ENCODE data around the gene AP1G2. TPM values are rescaled to one million over a fixed set of nuclear protein-coding genes. Genes with fewer than 3 reads are reported as not detected.
A peak's percentile ranks its signal among the peaks of the same experiment; 100 is the strongest.

Gene AP1G2
- total and polyA plus RNA-seq, 4 experiments from 2014 or later: 65.7 to 498 (median 300) TPM

DNA sequence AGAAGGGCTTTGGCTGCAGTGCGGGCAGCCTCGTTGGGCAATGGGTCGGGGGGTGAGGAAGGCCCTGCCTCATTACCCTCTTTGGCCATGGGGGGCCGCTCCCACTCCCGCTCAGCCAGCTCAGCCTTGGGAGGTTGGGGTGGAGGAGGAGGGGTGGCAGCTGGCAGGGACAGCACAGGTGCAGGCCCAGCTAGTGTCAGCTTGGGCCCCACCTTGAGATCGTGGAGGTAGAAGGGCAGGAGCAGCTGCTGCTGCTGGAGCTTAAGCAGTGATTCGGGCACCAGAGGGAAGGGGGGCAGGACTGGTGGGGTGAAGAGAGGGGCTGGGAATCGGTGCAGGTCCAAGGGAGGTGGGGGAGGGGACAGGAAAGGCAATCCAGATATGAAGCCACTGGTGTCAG lies 42.0 kb downstream of the AP1G2 start:
- Mint-ChIP-seq H3K27me3 (no peaks in the 10 kb centered on the region), H3K9me3 (no peaks in the 10 kb centered on the region), H3K4me3 (no peak overlapping the region), H3K36me3 (no peaks in the 10 kb centered on the region), H3K4me1 (no peaks in the 10 kb centered on the region), H3K27ac (no peak overlapping the region)
- intact Hi-C loops (cut with micrococcal nuclease): no loop called here
- ChIA-PET CTCF (ENCODE audit: partially characterized antibody) (no interaction called here), POLR2A (ENCODE audit: partially characterized antibody) (no interaction called here)
- Histone ChIP-seq H3K36me3 (ENCODE audit: insufficient read depth, low read length) (no peaks in the 10 kb centered on the region), H3K27ac (ENCODE audit: low read depth, low read length) (no peak overlapping the region), H3K4me3 (ENCODE audit: low read length in 2 of 2) (no peak overlapping the region), H3K4me1 (ENCODE audit: insufficient read depth, low read length) (no peaks in the 10 kb centered on the region), H3K27me3 (ENCODE audit: insufficient read depth, low read length) (no peaks in the 10 kb centered on the region), H3K9me3 (ENCODE audit: control insufficient read depth in 1 of 2, low read length in 2 of 2) (no peaks in the 10 kb centered on the region)
- no peak for DNase-seq

DNA sequence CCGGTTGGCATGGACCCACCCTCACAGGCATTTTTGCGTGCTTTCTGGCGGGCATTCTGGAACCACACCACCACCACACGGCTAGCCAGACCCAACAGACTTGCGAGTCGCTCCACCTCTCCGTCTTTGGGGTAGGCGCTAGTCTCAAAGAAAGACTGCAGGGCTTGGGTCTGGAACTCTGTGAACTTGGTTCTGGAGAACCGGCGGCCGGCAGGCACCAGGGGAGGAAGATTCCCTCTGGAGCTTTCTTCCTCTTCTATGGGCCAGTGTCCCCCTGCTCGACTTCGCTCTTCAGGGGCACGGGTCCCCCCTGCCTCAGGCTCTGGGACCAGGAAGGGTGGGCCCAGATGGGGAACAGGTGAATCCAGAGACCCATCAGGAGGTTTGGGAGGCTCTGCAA lies 42.6 kb downstream of the AP1G2 start:
- intact Hi-C loops (cut with micrococcal nuclease): no loop called here
- CTCF ChIA-PET (ENCODE audit: partially characterized antibody): no interaction called here

DNA sequence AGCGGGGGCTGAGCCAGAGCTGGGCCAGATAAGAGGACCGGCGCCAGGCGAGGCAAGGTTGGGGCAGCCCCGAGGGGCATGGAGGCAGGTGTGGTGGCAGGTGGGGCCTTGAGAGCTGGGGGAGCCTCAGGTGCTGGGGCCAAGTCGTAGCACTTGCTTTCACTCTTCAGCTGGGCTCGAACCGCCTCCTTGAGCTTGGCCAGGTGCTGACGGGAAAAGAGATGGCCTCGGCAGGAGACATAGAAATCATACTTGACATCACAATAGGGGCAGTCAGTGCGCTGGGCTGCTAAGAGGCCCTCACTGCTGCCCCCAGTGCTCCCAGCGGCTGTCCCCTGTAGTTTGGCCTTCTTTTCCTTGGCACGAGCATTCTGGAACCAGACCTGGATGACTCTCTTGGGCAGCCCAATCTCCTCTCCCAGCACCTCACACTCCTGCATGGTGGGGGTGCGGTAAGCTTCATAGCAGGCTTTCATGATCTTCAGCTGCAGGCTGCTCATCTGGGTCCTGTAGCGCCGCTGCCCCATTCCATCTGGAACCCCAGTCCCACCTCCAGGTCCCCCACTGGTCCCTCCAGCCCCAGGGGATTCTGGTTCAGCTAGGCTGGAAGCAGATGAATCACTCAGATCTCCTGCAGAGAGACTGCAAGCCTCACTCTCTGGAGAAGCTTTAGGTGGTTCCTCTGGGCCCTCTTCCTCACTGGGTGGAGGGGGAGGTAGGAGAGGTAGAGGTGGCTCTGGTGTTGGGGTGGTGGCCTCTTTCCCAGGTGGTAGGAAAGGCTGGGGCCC lies 44.2 kb downstream of the AP1G2 start:
- H3K27ac Mint-ChIP-seq: no peak overlapping the region
- ChIA-PET CTCF (ENCODE audit: partially characterized antibody) (interaction anchor here (1.4 kb wide), 1 partner anchor 45 kb away, joined by 5 read pairs; no protein-coding TSS in a partner anchor), POLR2A (ENCODE audit: partially characterized antibody) (no interaction called here)
- H3K4me3 Mint-ChIP-seq: no peak overlapping the region
- H3K4me3 ChIP-seq (ENCODE audit: low read length in 2 of 2): no peak overlapping the region
- no peaks in the 10 kb centered on the region for H3K4me1 Mint-ChIP-seq
- H3K9me3 Mint-ChIP-seq: no peaks in the 10 kb centered on the region
- intact Hi-C loops (cut with micrococcal nuclease): no loop called here
- no peak overlapping the region for H3K27ac ChIP-seq (ENCODE audit: low read depth, low read length)
- no peaks in the 10 kb centered on the region for H3K36me3 ChIP-seq (ENCODE audit: insufficient read depth, low read length)
- no peak for DNase-seq
- no peaks in the 10 kb centered on the region for H3K27me3 Mint-ChIP-seq
- H3K27me3 ChIP-seq (ENCODE audit: insufficient read depth, low read length): no peaks in the 10 kb centered on the region
- H3K9me3 ChIP-seq (ENCODE audit: control insufficient read depth in 1 of 2, low read length in 2 of 2): no peaks in the 10 kb centered on the region
- H3K36me3 Mint-ChIP-seq: no peaks in the 10 kb centered on the region
- H3K4me1 ChIP-seq (ENCODE audit: insufficient read depth, low read length): no peaks in the 10 kb centered on the region

More for the DNA sequence above, 42.6 kb downstream of the AP1G2 start:
- no peaks in the 10 kb centered on the region for H3K27me3 Mint-ChIP-seq
- no peaks in the 10 kb centered on the region for H3K27me3 ChIP-seq (ENCODE audit: insufficient read depth, low read length)
- H3K27ac Mint-ChIP-seq: no peak overlapping the region
- H3K4me1 Mint-ChIP-seq: no peaks in the 10 kb centered on the region
- no peak overlapping the region for H3K4me3 ChIP-seq (ENCODE audit: low read length in 2 of 2)
- no peaks in the 10 kb centered on the region for H3K36me3 ChIP-seq (ENCODE audit: insufficient read depth, low read length)
- POLR2A ChIA-PET (ENCODE audit: partially characterized antibody): no interaction called here
- H3K36me3 Mint-ChIP-seq: no peaks in the 10 kb centered on the region
- H3K4me3 Mint-ChIP-seq: no peak overlapping the region
- no peaks in the 10 kb centered on the region for H3K9me3 Mint-ChIP-seq
- H3K27ac ChIP-seq (ENCODE audit: low read depth, low read length): no peak overlapping the region
- no peaks in the 10 kb centered on the region for H3K4me1 ChIP-seq (ENCODE audit: insufficient read depth, low read length)
- no peak for DNase-seq
- no peaks in the 10 kb centered on the region for H3K9me3 ChIP-seq (ENCODE audit: control insufficient read depth in 1 of 2, low read length in 2 of 2)

DNA sequence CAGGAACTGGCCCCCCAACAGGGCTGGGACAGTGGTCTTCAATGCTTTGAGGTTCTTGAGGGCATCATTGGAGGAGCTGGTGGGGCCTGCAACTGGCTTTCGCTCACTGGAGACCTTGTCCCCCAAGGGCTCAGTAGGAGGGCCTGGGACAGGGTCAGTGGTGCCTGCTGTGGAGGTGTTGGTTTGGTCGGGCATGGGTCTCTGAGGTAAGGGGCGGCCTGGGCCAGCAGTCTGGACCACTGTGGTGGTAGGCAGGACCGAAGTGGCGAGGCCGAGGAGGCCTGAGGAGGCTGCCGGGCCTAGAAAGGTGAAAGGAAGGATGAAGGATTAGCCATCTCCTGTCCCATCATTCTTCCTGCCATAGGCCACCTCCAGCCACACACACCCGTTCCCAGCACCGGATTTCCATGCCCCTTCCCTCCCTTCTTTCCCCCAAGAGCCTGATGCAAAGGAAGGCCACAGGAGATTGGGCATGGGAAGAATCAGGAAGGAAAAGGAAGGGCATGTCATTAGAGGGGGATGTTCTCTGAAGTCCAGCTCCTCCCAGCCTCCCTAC lies 44.9 kb downstream of the AP1G2 start:
- POLR2A ChIA-PET (ENCODE audit: partially characterized antibody): no interaction called here
- Histone ChIP-seq H3K27me3 (ENCODE audit: insufficient read depth, low read length) (no peaks in the 10 kb centered on the region), H3K4me3 (ENCODE audit: low read length in 2 of 2) (no peak overlapping the region), H3K27ac (ENCODE audit: low read depth, low read length) (no peak overlapping the region), H3K36me3 (ENCODE audit: insufficient read depth, low read length) (no peaks in the 10 kb centered on the region), H3K9me3 (ENCODE audit: control insufficient read depth in 1 of 2, low read length in 2 of 2) (no peaks in the 10 kb centered on the region), H3K4me1 (ENCODE audit: insufficient read depth, low read length) (no peaks in the 10 kb centered on the region)
- no peaks in the 10 kb centered on the region for H3K36me3 Mint-ChIP-seq
- H3K4me3 Mint-ChIP-seq: no peak overlapping the region
- no peak overlapping the region for H3K27ac Mint-ChIP-seq
- DNase-seq: no peak
- H3K27me3 Mint-ChIP-seq: no peaks in the 10 kb centered on the region
- no peaks in the 10 kb centered on the region for H3K9me3 Mint-ChIP-seq
- no peaks in the 10 kb centered on the region for H3K4me1 Mint-ChIP-seq
- intact Hi-C loops (cut with micrococcal nuclease): no loop called here
- CTCF ChIA-PET (ENCODE audit: partially characterized antibody): interaction anchor here (1.0 to 1.4 kb wide), 2 partner anchors 16 to 44 kb away, joined by 3 to 5 read pairs; no protein-coding TSS in a partner anchor

DNA sequence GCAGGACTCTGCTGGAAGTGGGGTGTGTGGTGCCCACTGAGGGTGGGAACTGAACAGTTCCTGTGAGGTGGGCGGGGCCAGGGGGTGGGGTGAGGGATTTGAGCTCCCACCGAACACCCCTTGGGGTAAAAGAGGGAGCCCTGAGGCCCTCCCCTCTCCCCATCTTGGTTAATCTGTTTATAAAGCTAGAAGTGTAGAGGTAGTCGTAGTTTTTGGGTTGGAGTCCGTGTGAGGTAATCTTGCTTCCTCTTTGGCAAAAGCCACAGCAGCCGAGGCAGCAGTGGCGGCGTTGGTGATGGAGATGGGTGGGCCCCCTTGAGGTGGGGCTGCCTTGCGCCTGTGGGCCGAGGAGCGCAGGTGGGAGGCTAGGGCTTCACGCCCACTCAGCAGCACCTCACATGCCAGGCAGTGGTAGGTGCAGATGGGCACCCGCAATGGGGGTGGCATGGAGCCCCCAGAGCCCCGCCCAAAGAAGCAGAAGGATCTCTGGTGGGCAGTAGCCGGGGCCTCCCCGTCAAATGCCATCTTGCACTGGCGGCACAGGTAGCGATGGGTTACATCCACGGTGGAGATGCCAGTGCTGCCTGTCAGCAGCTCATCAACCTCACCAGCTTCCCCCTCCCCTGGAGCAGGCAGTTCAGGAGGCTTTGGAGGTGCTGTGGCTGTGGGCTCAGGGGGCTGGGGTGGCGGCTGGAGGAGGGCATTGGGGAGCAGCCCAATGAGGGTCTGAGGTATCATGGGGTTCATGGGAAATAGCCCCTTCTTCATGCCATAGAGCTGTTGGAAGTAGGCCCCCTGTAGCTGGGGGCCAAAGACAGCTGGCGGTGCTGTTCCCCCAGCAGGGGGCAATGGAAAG lies 45.6 kb downstream of the AP1G2 start:
- H3K4me1 ChIP-seq (ENCODE audit: insufficient read depth, low read length): no peaks in the 10 kb centered on the region
- H3K27ac ChIP-seq (ENCODE audit: low read depth, low read length): no peak overlapping the region
- ChIA-PET CTCF (ENCODE audit: partially characterized antibody) (interaction anchor here (1.0 to 1.1 kb wide), 2 partner anchors 16 to 17 kb away, joined by 3 read pairs; no protein-coding TSS in a partner anchor), POLR2A (ENCODE audit: partially characterized antibody) (no interaction called here)
- no peak for DNase-seq
- H3K9me3 ChIP-seq (ENCODE audit: control insufficient read depth in 1 of 2, low read length in 2 of 2): no peaks in the 10 kb centered on the region
- no peaks in the 10 kb centered on the region for H3K27me3 ChIP-seq (ENCODE audit: insufficient read depth, low read length)
- intact Hi-C loops (cut with micrococcal nuclease): no loop called here
- Mint-ChIP-seq H3K4me3 (no peak overlapping the region), H3K9me3 (no peaks in the 10 kb centered on the region), H3K27ac (no peak overlapping the region), H3K27me3 (no peaks in the 10 kb centered on the region), H3K4me1 (no peaks in the 10 kb centered on the region), H3K36me3 (no peaks in the 10 kb centered on the region)
- no peak overlapping the region for H3K4me3 ChIP-seq (ENCODE audit: low read length in 2 of 2)
- H3K36me3 ChIP-seq (ENCODE audit: insufficient read depth, low read length): no peaks in the 10 kb centered on the region

DNA sequence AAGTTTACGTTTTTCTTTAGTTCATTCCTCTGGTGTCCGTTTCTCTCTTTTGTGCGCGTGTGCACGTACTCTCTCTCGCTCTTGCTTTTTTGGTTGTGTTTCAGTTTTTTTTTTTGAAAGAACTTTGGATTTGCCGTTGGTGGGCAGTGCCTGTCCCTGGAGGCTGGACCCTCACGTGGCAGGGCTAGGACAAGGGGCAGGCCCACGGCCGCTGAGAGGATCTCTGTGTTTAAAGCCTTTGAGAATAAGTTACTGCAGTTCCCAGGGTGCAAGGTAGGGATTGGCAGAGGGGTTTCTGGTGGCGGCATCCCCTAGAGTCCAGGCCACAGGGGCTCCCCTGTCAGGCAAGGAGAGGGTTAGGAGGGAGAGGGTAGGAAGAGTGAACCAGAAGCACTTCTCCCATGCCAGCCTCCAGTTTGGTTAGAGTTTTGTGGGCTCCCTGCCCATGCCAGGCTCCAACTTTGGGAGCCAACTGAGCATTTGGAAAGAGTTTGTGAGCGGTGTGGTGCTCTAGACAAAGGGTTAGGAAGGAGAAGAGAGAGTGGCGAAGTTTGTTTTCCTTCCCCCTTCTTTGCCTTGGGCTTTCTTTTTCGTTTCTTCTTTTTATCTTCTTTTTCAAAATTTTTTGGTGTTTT lies 46.6 kb downstream of the AP1G2 start:
- no peaks in the 10 kb centered on the region for H3K4me1 ChIP-seq (ENCODE audit: insufficient read depth, low read length)
- Mint-ChIP-seq H3K27ac (peak overlapping the region in 2 of 7 donors; percentile 55 to 59), H3K9me3 (no peaks in the 10 kb centered on the region), H3K36me3 (no peaks in the 10 kb centered on the region), H3K4me3 (no peak overlapping the region), H3K4me1 (no peaks in the 10 kb centered on the region), H3K27me3 (no peaks in the 10 kb centered on the region)
- ChIA-PET CTCF (ENCODE audit: partially characterized antibody) (interaction anchor here (1.1 kb wide), 1 partner anchor 17 kb away, joined by 3 read pairs; no protein-coding TSS in a partner anchor), POLR2A (ENCODE audit: partially characterized antibody) (no interaction called here)
- H3K9me3 ChIP-seq (ENCODE audit: control insufficient read depth in 1 of 2, low read length in 2 of 2): no peaks in the 10 kb centered on the region
- no peaks in the 10 kb centered on the region for H3K36me3 ChIP-seq (ENCODE audit: insufficient read depth, low read length)
- no peak overlapping the region for H3K27ac ChIP-seq (ENCODE audit: low read depth, low read length)
- no peak overlapping the region for H3K4me3 ChIP-seq (ENCODE audit: low read length in 2 of 2)
- H3K27me3 ChIP-seq (ENCODE audit: insufficient read depth, low read length): no peaks in the 10 kb centered on the region
- intact Hi-C loops (cut with micrococcal nuclease): no loop called here
- no peak for DNase-seq

DNA sequence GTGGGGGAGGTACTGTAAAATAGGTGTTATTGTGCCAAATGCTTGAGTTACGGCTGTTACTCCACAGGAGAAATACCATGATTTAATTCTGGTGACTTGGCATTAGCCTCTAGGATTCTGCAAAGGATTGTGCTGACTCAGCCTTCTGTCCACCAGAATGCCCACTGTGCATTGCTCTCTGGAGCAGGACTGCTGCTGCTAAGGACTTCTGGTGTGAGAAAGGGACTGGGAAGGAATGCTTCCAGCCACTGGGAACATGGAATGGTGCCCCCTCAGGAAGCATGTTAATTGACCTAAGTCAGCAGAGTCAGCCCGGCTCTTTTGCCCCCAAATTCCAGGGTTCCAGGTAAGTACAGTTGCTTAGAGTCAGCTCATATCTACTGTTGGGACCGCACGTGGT lies 48.9 kb downstream of the AP1G2 start:
- Histone ChIP-seq H3K4me3 (ENCODE audit: low read length in 2 of 2) (no peak overlapping the region), H3K4me1 (ENCODE audit: insufficient read depth, low read length) (no peaks in the 10 kb centered on the region), H3K27me3 (ENCODE audit: insufficient read depth, low read length) (no peaks in the 10 kb centered on the region), H3K27ac (ENCODE audit: low read depth, low read length) (no peak overlapping the region), H3K9me3 (ENCODE audit: control insufficient read depth in 1 of 2, low read length in 2 of 2) (no peaks in the 10 kb centered on the region), H3K36me3 (ENCODE audit: insufficient read depth, low read length) (no peaks in the 10 kb centered on the region)
- DNase-seq: no peak
- no peaks in the 10 kb centered on the region for H3K4me1 Mint-ChIP-seq
- H3K27me3 Mint-ChIP-seq: no peaks in the 10 kb centered on the region
- CTCF ChIA-PET (ENCODE audit: partially characterized antibody): no interaction called here
- H3K9me3 Mint-ChIP-seq: peaks cover 0 to 2% (median 0%) of the 10 kb centered on the region in 8 donors
- intact Hi-C loops (cut with micrococcal nuclease): no loop called here
- no peak overlapping the region for H3K4me3 Mint-ChIP-seq
- POLR2A ChIA-PET (ENCODE audit: partially characterized antibody): no interaction called here
- peaks cover 0 to 3% of the 10 kb centered on the region in 2 donors for H3K36me3 Mint-ChIP-seq
- no peak overlapping the region for H3K27ac Mint-ChIP-seq
